Activated CD4-positive, alpha-beta T cell treated with anti-CD3 and anti-CD28 coated beads, Interleukin-2, amount 10 ng/mL, durations not matched to agents 24 days and 14 days (primary cell): ENCODE data around the gene RPL10A. TPM values are rescaled to one million over a fixed set of nuclear protein-coding genes. Genes with fewer than 3 reads are reported as not detected.
"Not testable (repeated sequence)": the region's sequence is repeated elsewhere in the genome, so short reads cannot be mapped to it uniquely, and the experiment has no call there.

Experiments used
- DNase-seq: peaks from one replicate; pipeline ENCODE4 v3.0.0; 2022
- H3K27ac Mint-ChIP-seq: one replicate; pipeline ENCODE4 v1.8.0; 2022; ENCODE audit warnings: mild to moderate bottlenecking, mixed read lengths
- H3K27me3 Mint-ChIP-seq: one replicate; pipeline ENCODE4 v1.8.0; 2022; ENCODE audit warnings: mixed read lengths
- H3K36me3 Mint-ChIP-seq: one replicate; pipeline ENCODE4 v1.8.0; 2022; ENCODE audit warnings: low read depth, mild to moderate bottlenecking, mixed read lengths
- H3K4me1 Mint-ChIP-seq: one replicate; pipeline ENCODE4 v1.8.0; 2021; ENCODE audit warnings: mixed read lengths
- H3K4me3 Mint-ChIP-seq: one replicate; pipeline ENCODE4 v1.8.0; 2022; ENCODE audit warnings: mild to moderate bottlenecking, moderate library complexity, mixed read lengths
- H3K9me3 Mint-ChIP-seq: one replicate; pipeline ENCODE4 v1.8.0; 2021; ENCODE audit warnings: mixed read lengths
- intact Hi-C: fragments of 100-400 bp; cut with micrococcal nuclease; formaldehyde crosslinking; loops from one replicate; pipeline ENCODE4 v1.15.1; 2023
- total RNA-seq: library from RNA; stranded (reverse); gene quantifications from 2 replicates; pipeline ENCODE4 v1.2.3, GENCODE V29; 2022

RPL10A gene
- total RNA-seq, 1 donor from 2014 or later, result 1,702 TPM

DNA sequence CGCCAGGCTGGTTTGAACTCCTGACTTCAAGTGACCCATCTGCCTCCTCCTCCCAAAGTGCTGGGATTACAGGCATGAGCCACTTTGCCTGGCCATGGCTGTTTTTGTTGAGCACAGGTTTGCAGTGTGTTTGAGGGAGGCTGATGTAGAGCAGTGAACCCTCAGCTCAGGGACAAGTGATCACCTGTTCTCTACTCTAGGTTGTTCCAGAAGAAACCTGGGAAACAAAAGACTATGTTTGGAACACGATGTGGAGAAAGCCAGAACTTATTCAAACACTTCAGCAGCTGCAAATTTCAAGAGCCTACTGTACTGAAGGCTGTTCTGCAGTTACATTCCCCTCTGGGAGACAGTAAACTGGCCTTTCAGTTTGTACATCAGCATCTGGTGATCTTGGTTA lies 39.8 kb downstream of the RPL10A start:
- Mint-ChIP-seq H3K36me3 (no peaks in the 10 kb centered on the region), H3K4me1 (no peaks in the 10 kb centered on the region), H3K27me3 (peaks cover 57% of the 10 kb centered on the region), H3K9me3 (no peaks in the 10 kb centered on the region), H3K27ac (no peak overlapping the region), H3K4me3 (no peak overlapping the region)
- no peak for DNase-seq
- intact Hi-C loops, result no loop called here

- Mint-ChIP-seq H3K27ac (no peak overlapping the region), H3K9me3 (no peaks in the 10 kb centered on the region), H3K4me3 (no peak overlapping the region), H3K36me3 (no peaks in the 10 kb centered on the region), H3K27me3 (peaks cover 54% of the 10 kb centered on the region), H3K4me1 (no peaks in the 10 kb centered on the region)
- intact Hi-C loops, result no loop called here
- DNase-seq, result no peak
These were observed 40.3 kb downstream of the RPL10A start for GRCh38 chr6:35508542-35508941.

DNA sequence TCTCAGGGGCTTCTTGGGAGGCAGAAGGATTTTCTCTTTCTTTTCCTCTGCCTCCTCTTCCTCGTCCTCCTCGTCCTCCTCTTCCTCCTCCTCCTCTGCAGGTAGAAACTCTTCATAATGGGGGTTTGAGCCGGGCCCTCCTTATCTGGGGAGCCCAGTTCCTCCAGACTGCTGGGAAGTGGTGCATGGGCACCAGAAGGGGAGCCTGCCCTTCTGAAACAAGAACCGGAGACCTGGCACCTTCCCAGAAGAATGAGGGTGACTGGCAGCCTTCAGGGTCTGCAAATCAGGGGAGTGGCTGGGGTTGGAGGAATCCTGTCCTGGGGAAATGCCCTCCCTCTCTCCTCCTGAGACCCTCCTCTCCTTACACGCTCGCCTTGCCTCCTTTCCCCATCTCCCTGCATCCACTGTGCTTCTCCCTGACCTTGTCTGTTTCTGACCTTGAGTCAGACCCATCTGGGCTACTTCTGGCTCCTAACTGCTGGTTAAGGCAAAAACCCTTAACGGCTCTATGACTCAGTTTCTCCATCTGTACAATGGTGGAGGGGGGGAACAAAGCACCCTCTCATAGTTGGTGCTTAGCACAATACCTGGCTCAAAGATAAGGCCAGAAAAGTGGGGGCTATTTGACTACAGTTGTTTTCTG lies 42.8 kb downstream of the RPL10A start:
- Mint-ChIP-seq H3K4me1 (no peaks in the 10 kb centered on the region), H3K4me3 (no peak overlapping the region), H3K36me3 (no peaks in the 10 kb centered on the region), H3K9me3 (no peaks in the 10 kb centered on the region), H3K27ac (no peak overlapping the region), H3K27me3 (peaks cover 53% of the 10 kb centered on the region)
- intact Hi-C loops, result no loop called here
- no peak for DNase-seq

DNA sequence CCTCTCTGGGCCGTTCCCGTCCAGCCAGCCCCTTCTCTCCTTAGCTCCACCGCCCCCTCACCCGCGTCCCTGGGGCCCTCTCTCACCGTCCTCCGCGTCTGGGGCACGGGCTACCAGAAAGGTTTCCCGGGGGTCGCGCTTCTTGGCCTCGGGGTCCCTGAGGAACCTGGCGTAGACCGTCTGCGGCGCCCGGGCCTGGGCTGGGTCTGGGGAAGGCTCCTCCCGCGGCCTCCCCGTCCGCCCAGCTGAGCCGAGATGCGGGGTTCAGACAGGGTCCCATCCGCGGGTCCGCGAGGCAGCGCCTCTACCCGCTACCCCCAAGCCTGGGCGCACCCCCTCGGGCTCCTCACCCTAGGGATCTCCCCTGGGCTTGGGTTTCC lies 43.4 kb downstream of the RPL10A start:
- Mint-ChIP-seq H3K36me3 (no peaks in the 10 kb centered on the region), H3K9me3 (no peaks in the 10 kb centered on the region), H3K27ac (no peak overlapping the region), H3K4me3 (no peak overlapping the region), H3K4me1 (peaks cover under 1% of the 10 kb centered on the region), H3K27me3 (peaks cover 50% of the 10 kb centered on the region)
- DNase-seq, result no peak
- intact Hi-C loops, result no loop called here

DNA sequence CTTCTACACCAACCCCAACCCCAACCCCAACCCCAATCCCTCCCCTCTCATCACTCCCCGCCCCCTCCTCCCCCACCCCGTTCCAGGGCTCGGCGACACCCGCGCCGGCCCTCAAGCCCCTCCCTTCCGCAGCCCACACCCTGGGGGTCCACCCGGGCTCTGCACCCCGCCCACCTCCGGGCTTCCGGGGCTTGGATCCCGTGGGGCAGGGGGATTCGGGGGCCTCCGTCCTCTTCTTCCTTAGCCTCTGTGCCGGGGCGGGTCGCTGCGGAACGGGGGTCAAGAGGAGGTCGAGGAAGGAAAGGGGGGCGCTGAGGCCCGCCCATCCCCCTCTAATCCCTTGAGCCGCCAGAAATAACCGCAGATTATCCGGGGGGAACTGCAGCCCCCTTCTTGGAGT lies 43.8 kb downstream of the RPL10A start:
- Mint-ChIP-seq H3K9me3 (no peaks in the 10 kb centered on the region), H3K4me1 (peaks cover 2% of the 10 kb centered on the region), H3K27me3 (peaks cover 45% of the 10 kb centered on the region), H3K4me3 (no peak overlapping the region), H3K27ac (no peak overlapping the region), H3K36me3 (no peaks in the 10 kb centered on the region)
- DNase-seq, result no peak
- intact Hi-C loops, result no loop called here

DNA sequence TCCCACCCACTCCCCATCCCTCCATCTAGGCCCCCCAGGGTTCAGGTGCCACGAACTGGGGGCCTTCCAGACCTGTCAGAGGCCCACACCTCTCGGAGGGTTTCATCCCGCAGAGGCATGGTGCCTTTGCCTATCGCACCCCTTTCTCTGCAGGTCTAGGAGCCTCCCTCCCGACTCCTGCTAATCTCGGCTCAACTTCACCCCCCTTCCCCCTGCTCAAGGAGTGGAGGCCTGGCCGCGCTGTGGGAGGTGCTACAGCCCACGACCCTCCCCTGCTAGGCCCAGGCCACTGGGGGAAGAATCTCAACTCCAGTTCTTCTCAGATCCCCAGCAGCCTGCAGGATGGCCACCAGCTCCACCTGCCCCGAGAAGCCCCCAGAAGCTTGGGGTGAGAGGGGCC lies 44.5 kb downstream of the RPL10A start, which contains the start of gene TULP1:
TULP1 (minus strand) TSS at position 157 of the 400 bp plus-strand sequence; CDS start at position 119, 38 bp downstream.
- H3K36me3 Mint-ChIP-seq, result no peaks in the 10 kb centered on the region
- no peak within 1 kb of the TSS for H3K27ac Mint-ChIP-seq
- peaks cover 43% of the 10 kb centered on the region for H3K27me3 Mint-ChIP-seq
- intact Hi-C loops, result no loop called here
- no peaks in the 10 kb centered on the region for H3K9me3 Mint-ChIP-seq
- H3K4me3 Mint-ChIP-seq, result no peak within 1 kb of the TSS
- DNase-seq, result no peak
- H3K4me1 Mint-ChIP-seq, result peaks cover 2% of the 10 kb centered on the region

DNA sequence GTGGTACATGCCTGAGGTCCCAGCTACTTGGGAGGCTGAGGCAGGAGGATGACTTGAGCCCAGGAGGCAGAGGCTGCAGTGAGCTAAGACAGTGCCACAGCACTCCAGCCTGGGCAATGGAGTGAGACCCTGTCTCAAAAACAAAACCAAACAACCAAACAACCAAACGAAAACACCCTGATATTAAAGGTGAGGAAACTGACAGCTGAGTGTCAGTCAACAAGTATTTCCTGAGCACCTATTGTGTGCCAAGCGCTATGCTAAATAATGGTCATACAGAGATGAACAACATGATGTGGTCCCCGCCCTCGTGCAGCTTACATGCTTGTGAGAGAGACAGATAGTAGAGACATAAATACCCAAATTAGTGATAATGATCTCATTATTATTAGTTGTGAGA lies 46.4 kb downstream of the RPL10A start:
- Mint-ChIP-seq H3K4me1 (peaks cover 2% of the 10 kb centered on the region), H3K36me3 (no peaks in the 10 kb centered on the region), H3K27me3 (peaks cover 27% of the 10 kb centered on the region), H3K9me3 (no peaks in the 10 kb centered on the region), H3K4me3 (no peak overlapping the region), H3K27ac (no peak overlapping the region)
- no peak for DNase-seq
- intact Hi-C loops, result no loop called here

- peaks cover 18% of the 10 kb centered on the region for H3K27me3 Mint-ChIP-seq
- H3K27ac Mint-ChIP-seq, H3K36me3 Mint-ChIP-seq, H3K4me1 Mint-ChIP-seq, H3K9me3 Mint-ChIP-seq, intact Hi-C loops, DNase-seq, H3K4me3 Mint-ChIP-seq: not testable (repeated sequence)
These were observed 47.7 kb downstream of the RPL10A start for GRCh38 chr6:35515939-35516338.

DNA sequence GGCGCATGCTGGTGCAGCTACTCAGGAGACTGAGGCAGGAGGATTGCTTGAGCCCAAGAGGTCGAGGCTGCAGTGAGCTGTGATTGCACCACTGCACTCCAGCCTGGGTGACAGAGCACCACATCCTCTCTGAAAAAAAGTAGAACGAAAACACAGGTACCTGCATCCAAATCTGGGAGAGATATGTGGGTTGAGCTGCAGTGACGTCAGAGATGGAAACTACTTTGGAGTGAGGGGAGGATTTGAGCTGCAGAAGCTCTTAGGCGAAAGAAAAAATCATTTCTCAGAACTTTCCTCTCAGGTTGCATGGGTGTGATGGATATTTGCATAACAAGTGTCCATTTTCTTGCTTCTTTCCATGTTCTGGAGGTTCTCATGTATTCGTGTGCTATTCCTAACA lies 48.5 kb downstream of the RPL10A start:
- no peak overlapping the region for H3K4me3 Mint-ChIP-seq
- no peaks in the 10 kb centered on the region for H3K36me3 Mint-ChIP-seq
- H3K27ac Mint-ChIP-seq, result no peak overlapping the region
- H3K9me3 Mint-ChIP-seq, result no peaks in the 10 kb centered on the region
- H3K4me1 Mint-ChIP-seq, result peaks cover 2% of the 10 kb centered on the region
- H3K27me3 Mint-ChIP-seq, result peaks cover 15% of the 10 kb centered on the region
- no peak for DNase-seq
- intact Hi-C loops, result no loop called here

GRCh38 chr6:35517978-35518377 lies 49.8 kb downstream of the RPL10A start:
- H3K27ac Mint-ChIP-seq, intact Hi-C loops, H3K4me1 Mint-ChIP-seq, H3K4me3 Mint-ChIP-seq, H3K36me3 Mint-ChIP-seq, DNase-seq, H3K9me3 Mint-ChIP-seq, H3K27me3 Mint-ChIP-seq: not testable (repeated sequence)

GRCh38 chr6:35518566-35519312 lies 50.5 kb downstream of the RPL10A start:
- intact Hi-C loops, result no loop called here
- H3K4me1 Mint-ChIP-seq, result peaks cover 10% of the 10 kb centered on the region
- H3K4me3 Mint-ChIP-seq, result no peak overlapping the region
- DNase-seq, result no peak
- H3K36me3 Mint-ChIP-seq, result no peaks in the 10 kb centered on the region
- H3K27ac Mint-ChIP-seq, result no peak overlapping the region
- no peaks in the 10 kb centered on the region for H3K9me3 Mint-ChIP-seq
- peaks cover 7% of the 10 kb centered on the region for H3K27me3 Mint-ChIP-seq

DNA sequence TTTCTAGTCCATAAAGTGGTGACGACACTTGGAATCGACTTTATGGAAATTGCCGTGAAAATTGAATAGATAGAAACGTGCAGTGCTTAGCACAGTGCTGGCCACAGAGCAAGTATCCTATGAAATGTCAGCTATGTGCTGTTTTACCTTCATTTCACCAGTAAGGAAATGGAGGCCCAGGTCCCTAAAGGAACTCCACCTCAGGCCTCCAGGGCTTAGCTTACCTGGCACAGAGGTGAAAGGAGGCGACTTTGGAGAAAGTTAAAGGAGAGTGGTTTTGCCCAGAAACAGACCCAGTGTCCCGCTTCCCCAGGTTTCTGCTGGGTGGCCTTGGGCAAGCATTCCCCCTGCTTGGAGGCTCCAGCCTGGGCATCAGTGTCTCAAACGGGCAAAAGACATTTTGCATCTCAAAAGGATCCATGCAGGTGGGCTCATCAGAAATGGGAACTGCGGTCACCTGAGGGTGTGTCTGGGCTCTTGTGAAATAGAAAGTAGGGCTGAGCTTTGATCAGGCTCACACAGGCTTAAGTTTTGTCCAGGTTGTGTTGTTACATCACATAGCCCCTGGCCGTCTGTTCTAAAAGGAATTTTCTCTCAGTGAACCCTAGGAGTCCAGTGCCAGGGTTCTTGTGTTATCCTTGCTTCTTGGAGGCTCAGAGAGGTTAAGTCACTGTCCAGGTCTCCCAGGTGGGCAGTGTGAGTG lies 51.3 kb downstream of the RPL10A start:
- Mint-ChIP-seq H3K4me1 (peaks cover 14% of the 10 kb centered on the region), H3K9me3 (no peaks in the 10 kb centered on the region), H3K4me3 (no peak overlapping the region), H3K36me3 (no peaks in the 10 kb centered on the region), H3K27ac (no peak overlapping the region), H3K27me3 (peaks cover 2% of the 10 kb centered on the region)
- no peak for DNase-seq
- intact Hi-C loops, result loop anchor here (5.0 kb wide), 1 partner anchor 63 kb away; no protein-coding TSS in a partner anchor
